Measurements from ENCODE around the gene TPSAB1. TPM values are rescaled to one million over a fixed set of nuclear protein-coding genes. Genes with fewer than 3 reads are reported as not detected.
"Not testable (repeated sequence)": the region's sequence is repeated elsewhere in the genome, so short reads cannot be mapped to it uniquely, and the experiment has no call there.

TPSAB1 gene
- total RNA-seq, result 10 to 100 TPM; 12.2 to 48.3 TPM
- long read RNA-seq, donor 1, transcript TPSAB1-201 (6 exons, 1,175 nt), result major isoform, 5 of 11 reads
- long read RNA-seq, donor 1, partial matches to known transcripts, result 2 of 11 reads
- long read RNA-seq, donor 1, other reads (novel, unspliced or antisense), result 2 of 11 reads
- long read RNA-seq, donor 2, transcript TPSAB1-201 (6 exons, 1,175 nt), result major isoform, 10 of 12 reads
- long read RNA-seq, donor 2, partial matches to known transcripts, result 0 of 12 reads
- long read RNA-seq, donor 2, other reads (novel, unspliced or antisense), result 2 of 12 reads

GRCh38 chr16:1240436-1240835 lies at the start of gene TPSAB1:
Gene TPSAB1, plus strand, starts transcription at chr16:1240705. Its CDS starts 234 bp downstream, at chr16:1240939.
- DNase-seq (ENCODE audit: low spot score); intact Hi-C loops (cut with DNase I): not testable (repeated sequence)

DNA sequence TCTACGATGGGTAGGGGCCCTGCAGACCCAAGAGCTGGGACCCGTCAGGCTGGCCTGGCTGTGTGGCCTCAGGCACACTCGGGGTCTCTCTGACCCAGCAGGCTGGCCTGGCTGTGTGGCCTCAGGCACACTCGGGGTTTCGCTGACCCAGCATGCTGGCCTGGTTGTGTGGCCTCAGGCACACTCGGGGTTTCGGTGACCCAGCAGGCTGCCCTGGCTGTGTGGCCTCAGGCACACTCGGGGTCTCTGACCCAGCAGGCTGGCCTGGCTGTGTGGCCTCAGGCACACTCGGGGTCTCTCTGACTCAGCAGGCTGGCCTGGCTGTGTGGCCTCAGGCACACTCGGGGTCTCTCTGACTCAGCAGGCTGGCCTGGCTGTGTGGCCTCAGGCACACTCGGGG lies 49.7 kb upstream of the TPSAB1 start:
- not testable (repeated sequence) for DNase-seq (ENCODE audit: low spot score)
- intact Hi-C loops (cut with DNase I), result loop anchor here in 1 of 2 donors (5.0 kb wide), 1 partner anchor 38 kb away; the partner anchor contains the start of gene CACNA1H

GRCh38 chr16:1192384-1193073 lies 48.0 kb upstream of the TPSAB1 start:
- no peak for DNase-seq (ENCODE audit: low spot score)
- intact Hi-C loops (cut with DNase I), result loop anchor here in 1 of 2 donors (5.0 kb wide), 1 partner anchor 40 kb away; the partner anchor contains the start of gene CACNA1H

- DNase-seq (ENCODE audit: low spot score), result no peak
- intact Hi-C loops (cut with DNase I), result loop anchor here in 1 of 2 donors (5.0 kb wide), 1 partner anchor 41 kb away; the partner anchor contains the start of gene CACNA1H
Measured at GRCh38 chr16:1193143-1193824, 47.2 kb upstream of the TPSAB1 start.

DNA sequence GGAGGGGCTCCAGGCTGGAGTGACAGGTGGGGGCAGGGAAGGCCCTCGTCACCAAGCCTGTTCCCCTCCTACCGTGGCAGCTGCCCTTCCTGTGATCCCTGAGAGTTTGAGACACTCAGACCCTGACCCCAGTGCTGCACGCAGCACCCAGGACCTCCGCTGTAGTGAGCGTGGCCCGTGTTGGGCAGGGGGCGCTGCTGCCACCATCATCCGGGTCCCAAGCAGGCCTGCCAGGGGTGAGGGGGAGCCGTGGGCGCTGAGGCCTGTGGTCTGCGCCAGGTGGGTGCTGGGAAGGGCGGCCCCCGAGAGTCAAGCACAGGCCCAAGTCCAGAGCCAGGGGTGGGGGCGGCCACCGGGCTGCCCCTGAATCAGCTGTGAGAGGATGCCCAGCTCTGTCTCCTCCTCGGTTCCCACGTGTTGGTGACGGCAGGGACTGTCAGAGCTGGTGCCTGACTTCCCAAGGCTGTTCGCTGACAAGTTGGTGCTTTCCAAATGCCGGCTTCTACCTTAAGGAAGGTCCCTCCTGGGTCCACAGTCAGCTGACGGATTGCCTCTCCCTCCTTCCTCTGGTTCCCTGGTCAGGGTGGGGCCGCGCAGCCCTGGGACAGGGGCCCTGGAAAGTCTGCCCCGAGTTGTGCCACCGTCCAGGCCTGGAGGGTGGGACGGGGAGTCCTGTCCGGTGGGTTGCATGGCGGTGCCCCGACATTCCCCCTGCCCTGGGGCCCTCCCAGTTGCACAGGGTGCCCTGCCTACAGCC lies 46.5 kb upstream of the TPSAB1 start:
- DNase-seq (ENCODE audit: low spot score), result no peak
- intact Hi-C loops (cut with DNase I), result loop anchor here (2.0 to 5.0 kb wide), 2 partner anchors 42 to 87 kb away; partner anchors contain the start of gene CACNA1H (in 1 of the 2)

DNA sequence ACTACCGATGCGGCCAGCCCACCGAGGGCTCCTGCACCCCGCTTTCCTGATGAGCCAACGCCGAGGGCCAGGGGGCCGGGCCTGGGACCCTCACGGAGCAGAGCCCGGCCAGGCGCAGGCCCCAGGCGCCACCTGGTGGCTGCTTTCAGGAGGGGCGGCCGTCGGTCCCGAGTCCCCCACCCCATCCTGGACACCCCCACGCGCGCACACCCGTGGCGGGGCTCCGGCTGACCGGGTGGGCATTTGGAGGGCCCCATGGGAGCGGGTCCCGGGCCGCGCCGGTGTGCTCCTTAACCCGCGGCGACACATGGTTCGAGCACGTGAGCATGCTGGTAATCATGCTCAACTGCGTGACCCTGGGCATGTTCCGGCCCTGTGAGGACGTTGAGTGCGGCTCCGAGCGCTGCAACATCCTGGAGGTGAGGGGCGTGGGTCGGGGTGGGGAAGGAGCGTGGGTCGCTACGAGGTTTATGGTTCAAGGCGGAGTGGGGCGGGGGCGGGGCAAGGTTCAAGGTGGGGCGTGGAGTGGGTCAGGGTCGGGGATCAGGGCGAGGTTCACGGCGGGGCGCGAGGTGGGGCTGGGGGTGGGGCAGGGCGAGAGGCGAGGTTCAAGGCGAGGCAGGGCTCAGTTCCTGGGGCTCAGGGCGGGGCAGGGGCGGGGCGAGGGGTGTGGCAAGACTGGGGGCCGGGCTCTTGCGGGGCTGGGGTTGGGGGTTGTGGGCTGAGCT lies 45.7 kb upstream of the TPSAB1 start:
- DNase-seq (ENCODE audit: low spot score), result no peak
- intact Hi-C loops (cut with DNase I), result loop anchor here (2.0 to 5.0 kb wide), 2 partner anchors 43 to 88 kb away; partner anchors contain the start of gene CACNA1H (in 1 of the 2)

GRCh38 chr16:1195393-1195666 lies 45.2 kb upstream of the TPSAB1 start:
- intact Hi-C loops (cut with DNase I), result loop anchor here (2.0 kb wide), 1 partner anchor 89 kb away; no protein-coding TSS in a partner anchor
- no peak for DNase-seq (ENCODE audit: low spot score)

- DNase-seq (ENCODE audit: low spot score), result no peak
- intact Hi-C loops (cut with DNase I), result no loop called here
Measured at GRCh38 chr16:1196494-1196893, 44.0 kb upstream of the TPSAB1 start.

DNA sequence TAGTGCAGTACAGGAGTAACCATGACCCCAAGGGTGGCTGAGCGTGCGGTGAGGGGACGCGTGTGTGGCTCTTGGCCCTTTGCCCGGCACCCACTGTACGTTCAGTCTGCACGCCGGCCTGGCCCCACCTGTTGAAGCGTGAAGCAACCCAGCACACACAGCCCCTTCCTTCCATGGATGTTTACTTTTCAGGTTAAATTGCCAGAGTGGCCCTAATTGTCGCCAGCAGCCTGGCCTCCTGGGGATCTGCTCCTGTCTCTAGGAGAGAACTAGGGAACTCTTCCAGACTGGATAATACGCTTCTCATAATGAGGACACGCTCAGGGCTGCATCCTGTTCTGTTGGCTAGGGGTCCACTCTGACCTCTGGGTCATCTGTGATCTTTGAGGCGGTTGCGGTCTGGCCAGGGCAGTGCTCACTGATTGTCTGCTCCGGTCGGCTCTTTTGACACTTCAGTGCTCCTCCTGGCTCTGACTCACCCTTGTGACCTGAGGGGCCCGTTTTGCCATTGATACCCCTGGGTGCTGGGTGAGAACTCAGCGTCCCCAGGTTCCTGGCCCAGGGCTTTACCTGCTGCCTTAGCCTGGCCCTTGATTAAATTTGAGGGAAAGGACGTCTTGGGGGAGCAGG lies 43.2 kb upstream of the TPSAB1 start:
- intact Hi-C loops (cut with DNase I), result no loop called here
- no peak for DNase-seq (ENCODE audit: low spot score)

DNA sequence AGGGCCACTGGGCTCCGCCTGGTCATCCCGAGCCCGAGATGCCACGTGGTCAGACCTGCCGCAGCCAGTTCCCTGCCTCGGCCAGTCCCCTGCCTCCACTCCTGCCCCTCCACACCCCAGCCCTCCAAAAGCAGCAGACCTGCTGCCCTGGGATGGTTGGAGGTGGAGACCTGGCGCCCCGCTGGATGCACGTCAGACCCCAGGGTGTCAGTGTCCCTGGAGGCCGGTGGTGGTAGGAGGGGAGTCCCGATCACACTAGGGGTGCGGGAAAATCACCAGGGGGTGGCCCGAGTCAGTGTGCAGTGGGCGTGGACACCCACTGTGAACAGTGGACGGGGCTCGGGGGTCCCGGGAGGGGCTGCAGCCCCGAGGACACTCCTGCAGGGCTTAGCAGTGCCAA lies 42.3 kb upstream of the TPSAB1 start:
- intact Hi-C loops (cut with DNase I), result no loop called here
- no peak for DNase-seq (ENCODE audit: low spot score)

DNA sequence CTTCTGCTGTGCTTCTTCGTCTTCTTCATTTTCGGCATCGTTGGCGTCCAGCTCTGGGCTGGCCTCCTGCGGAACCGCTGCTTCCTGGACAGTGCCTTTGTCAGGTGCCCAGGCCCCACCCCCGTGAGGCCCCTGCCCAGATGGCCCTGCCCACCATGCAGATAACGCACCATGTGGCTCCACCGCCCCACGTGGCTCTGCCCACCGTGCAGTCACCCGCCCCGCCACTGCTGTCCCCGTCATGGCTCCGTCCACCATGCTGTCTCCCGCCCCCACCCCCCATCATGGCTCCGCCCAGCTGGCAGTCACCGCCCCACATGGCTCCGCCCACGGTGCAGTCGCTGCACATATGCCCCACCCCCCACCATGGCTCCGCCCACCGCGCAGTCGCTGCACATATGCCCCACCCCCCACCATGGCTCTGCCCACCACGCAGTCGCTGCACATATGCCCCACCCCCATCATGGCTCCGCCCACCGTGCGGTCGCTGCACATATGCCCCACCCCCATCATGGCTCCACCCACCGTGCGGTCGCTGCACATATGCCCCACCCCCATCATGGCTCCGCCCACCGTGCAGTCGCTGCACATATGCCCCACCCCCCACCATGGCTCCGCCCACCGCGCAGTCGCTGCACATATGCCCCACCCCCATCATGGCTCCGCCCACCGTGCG lies 41.7 kb upstream of the TPSAB1 start:
- DNase-seq (ENCODE audit: low spot score); intact Hi-C loops (cut with DNase I): not testable (repeated sequence)

- no peak for DNase-seq (ENCODE audit: low spot score)
- intact Hi-C loops (cut with DNase I), result no loop called here
Measured at GRCh38 chr16:1199347-1200013, 41.0 kb upstream of the TPSAB1 start.

DNA sequence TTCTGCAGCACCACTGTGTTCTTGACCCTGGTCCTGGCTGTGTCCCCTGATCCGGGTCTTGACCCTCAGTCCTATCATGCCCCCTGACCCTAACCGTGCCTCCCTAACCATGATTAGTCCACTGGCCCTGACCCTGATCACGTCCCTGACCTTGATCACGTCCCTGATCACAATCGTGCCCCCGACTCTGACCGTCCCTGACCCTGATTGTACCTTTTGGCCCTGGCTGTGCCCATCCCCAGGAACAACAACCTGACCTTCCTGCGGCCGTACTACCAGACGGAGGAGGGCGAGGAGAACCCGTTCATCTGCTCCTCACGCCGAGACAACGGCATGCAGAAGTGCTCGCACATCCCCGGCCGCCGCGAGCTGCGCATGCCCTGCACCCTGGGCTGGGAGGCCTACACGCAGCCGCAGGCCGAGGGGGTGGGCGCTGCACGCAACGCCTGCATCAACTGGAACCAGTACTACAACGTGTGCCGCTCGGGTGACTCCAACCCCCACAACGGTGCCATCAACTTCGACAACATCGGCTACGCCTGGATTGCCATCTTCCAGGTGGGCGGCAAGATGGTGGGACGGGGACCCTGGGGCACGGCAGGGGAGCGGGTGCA lies 40.4 kb upstream of the TPSAB1 start:
- intact Hi-C loops (cut with DNase I), result no loop called here
- no peak for DNase-seq (ENCODE audit: low spot score)

DNA sequence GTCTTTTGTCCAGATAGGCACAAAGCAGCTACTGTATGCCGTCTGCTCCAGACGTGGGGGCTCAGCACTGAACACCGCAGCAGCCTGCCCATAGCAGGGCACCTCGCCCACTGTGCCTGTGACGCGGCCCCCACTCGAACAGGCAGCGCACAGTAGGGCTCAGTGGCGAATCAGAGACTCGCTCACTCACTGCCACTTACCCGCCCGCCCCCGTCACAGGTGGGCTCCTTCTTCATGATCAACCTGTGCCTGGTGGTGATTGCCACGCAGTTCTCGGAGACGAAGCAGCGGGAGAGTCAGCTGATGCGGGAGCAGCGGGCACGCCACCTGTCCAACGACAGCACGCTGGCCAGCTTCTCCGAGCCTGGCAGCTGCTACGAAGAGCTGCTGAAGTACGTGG lies 39.1 kb upstream of the TPSAB1 start:
- intact Hi-C loops (cut with DNase I), result no loop called here
- no peak for DNase-seq (ENCODE audit: low spot score)

- no peak for DNase-seq (ENCODE audit: low spot score)
- intact Hi-C loops (cut with DNase I), result no loop called here
Measured at GRCh38 chr16:1202274-1202673, 38.2 kb upstream of the TPSAB1 start.

- no peak for DNase-seq (ENCODE audit: low spot score)
- intact Hi-C loops (cut with DNase I), result no loop called here
Measured at GRCh38 chr16:1204933-1205332, 35.6 kb upstream of the TPSAB1 start.

DNA sequence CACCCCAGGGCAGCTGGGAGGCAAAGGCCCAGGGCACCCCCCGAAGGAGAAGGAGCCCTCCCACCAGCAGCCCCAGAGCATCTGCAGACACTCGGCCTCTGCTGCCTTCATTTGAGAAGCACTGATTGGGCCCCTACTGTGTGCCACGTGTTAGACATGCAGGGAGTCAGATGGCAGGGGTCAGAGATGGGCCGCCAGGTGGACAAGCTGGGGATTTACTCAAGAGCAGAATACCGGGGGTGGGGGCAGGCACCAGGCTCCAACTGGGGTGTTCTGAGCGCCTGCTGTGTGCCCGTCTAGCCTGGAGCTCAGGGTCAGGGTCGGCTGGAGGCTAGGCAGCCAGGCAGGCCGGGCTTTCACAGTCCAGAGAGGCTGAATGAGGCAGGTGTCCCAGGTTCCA lies 34.2 kb upstream of the TPSAB1 start:
- intact Hi-C loops (cut with DNase I), result no loop called here
- no peak for DNase-seq (ENCODE audit: low spot score)

All from posterior vena cava (tissue), 2 donors.